ENCODE results near the gene ZNF844. TPM values are rescaled to one million over a fixed set of nuclear protein-coding genes. Genes with fewer than 3 reads are reported as not detected.

Gene ZNF844
- total RNA-seq, 4 donors from 2014 or later, result 16.4 to 25.6 (median 21.0) TPM

GRCh38 chr19:12111176-12111575, 46.6 kb downstream of the ZNF844 start:
- DNase-seq, result no peak
- WGBS, 2 donors, result 44 to 50% methylated on average over 2 of the region's 2 CpGs
- H3K4me3 ChIP-seq (replicated peaks in 1 of 3), result no peak overlapping the region
- intact Hi-C loops (cut with DNase I), result no loop called here
- no peaks in the 10 kb centered on the region for H3K27me3 ChIP-seq
- H3K27ac ChIP-seq, result no peak overlapping the region
- H3K36me3 ChIP-seq, result no peaks in the 10 kb centered on the region
- H3K4me1 ChIP-seq, result no peaks in the 10 kb centered on the region
- TF ChIP-seq POLR2A (IDR thresholded peaks at IDR 0.05) (no peak), CTCF (IDR thresholded peaks at IDR 0.05) (no peak)
- H3K9me3 ChIP-seq, result no peaks in the 10 kb centered on the region

GRCh38 chr19:12111943-12112637, 47.6 kb downstream of the ZNF844 start:
- Histone ChIP-seq H3K4me3 (replicated peaks in 1 of 3) (no peak overlapping the region), H3K9me3 (no peaks in the 10 kb centered on the region), H3K4me1 (no peaks in the 10 kb centered on the region), H3K27ac (no peak overlapping the region), H3K36me3 (no peaks in the 10 kb centered on the region), H3K27me3 (no peaks in the 10 kb centered on the region)
- 93 to 95% methylated on average over 8 of the region's 8 CpGs for WGBS, 2 donors
- TF ChIP-seq CTCF (IDR thresholded peaks at IDR 0.05), result no peak
- no peak for TF ChIP-seq POLR2A (IDR thresholded peaks at IDR 0.05)
- no peak for DNase-seq
- intact Hi-C loops (cut with DNase I), result no loop called here

- DNase-seq, result no peak
- Histone ChIP-seq H3K4me1 (no peaks in the 10 kb centered on the region), H3K27me3 (no peaks in the 10 kb centered on the region), H3K4me3 (replicated peaks in 1 of 3) (no peak overlapping the region), H3K27ac (no peak overlapping the region), H3K9me3 (no peaks in the 10 kb centered on the region), H3K36me3 (no peaks in the 10 kb centered on the region)
- TF ChIP-seq POLR2A (IDR thresholded peaks at IDR 0.05) (no peak), CTCF (IDR thresholded peaks at IDR 0.05) (no peak)
- intact Hi-C loops (cut with DNase I), result no loop called here
- 96 to 97% methylated on average over 8 of the region's 8 CpGs for WGBS, 2 donors
Observed at GRCh38 chr19:12112701-12113100, 48.2 kb downstream of the ZNF844 start.

GRCh38 chr19:12113121-12113520, 48.6 kb downstream of the ZNF844 start:
- TF ChIP-seq CTCF (IDR thresholded peaks at IDR 0.05) (no peak), POLR2A (IDR thresholded peaks at IDR 0.05) (no peak)

DNA sequence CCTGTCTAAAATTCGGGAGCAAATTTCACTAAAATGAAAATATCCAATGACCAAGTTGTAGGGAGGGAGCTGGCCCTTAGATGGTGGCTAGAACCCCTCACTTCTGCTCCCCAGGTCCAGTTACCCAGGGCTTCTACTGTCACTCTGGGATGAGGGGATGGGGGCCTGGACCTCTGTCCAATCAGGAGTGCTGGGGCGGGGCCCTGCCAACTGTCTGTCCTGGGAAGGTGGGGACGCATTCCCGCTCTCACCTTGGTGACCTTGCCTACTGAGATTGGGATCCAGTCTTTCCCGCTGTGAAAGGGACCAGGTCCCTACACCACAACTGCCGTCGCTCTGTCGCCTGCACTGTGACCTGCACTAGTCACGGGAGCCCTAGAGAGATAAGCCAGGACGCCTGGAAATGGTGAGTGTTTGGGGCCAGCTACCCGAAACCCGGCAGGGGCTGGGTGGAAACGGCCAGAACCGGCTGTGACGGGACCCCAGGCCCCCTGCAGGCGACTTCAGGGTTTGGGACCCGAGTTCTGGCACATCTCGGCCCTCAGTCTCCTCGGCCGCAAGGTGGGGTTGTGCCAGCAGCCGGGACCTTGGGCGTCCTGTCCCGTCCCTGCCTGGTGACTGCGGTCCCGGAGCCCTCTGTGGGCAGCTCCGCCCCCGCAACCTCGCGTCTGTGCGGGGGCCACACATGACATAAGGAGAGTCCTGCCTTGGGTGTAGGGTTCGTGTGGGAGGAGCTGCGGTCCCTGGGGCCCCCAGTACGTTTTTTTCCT, 52.9 kb downstream of the ZNF844 start:
- DNase-seq, result no peak
- Histone ChIP-seq H3K4me3 (replicated peaks in 1 of 3) (no peak overlapping the region), H3K36me3 (no peaks in the 10 kb centered on the region), H3K27me3 (no peaks in the 10 kb centered on the region), H3K9me3 (no peaks in the 10 kb centered on the region), H3K4me1 (no peaks in the 10 kb centered on the region), H3K27ac (no peak overlapping the region)
- TF ChIP-seq CTCF (IDR thresholded peaks at IDR 0.05), result no peak
- no peak for TF ChIP-seq POLR2A (IDR thresholded peaks at IDR 0.05)
- 82 to 87% methylated on average over 16 to 22 of the region's 33 CpGs for WGBS, 2 donors
- intact Hi-C loops (cut with DNase I), result no loop called here

More at GRCh38 chr19:12113121-12113520, 48.6 kb downstream of the ZNF844 start:
- H3K4me1 ChIP-seq, result no peaks in the 10 kb centered on the region
- no peak overlapping the region for H3K4me3 ChIP-seq (replicated peaks in 1 of 3)
- no peaks in the 10 kb centered on the region for H3K27me3 ChIP-seq
- H3K36me3 ChIP-seq, result no peaks in the 10 kb centered on the region
- no peak overlapping the region for H3K27ac ChIP-seq
- no peaks in the 10 kb centered on the region for H3K9me3 ChIP-seq
- intact Hi-C loops (cut with DNase I), result no loop called here
- DNase-seq, result no peak
- WGBS, 2 donors, result 94 to 97% methylated on average over 5 of the region's 5 CpGs
